ENCODE results near the gene PRPF6.

- TF ChIP-seq SMC3 (IDR thresholded peaks at IDR 0.05; ENCODE audit: low read length) (no peak), SMARCC2 (IDR thresholded peaks at IDR 0.05) (no peak), ZNF232 (CRISPR knock-in tag; IDR thresholded peaks at IDR 0.05; ENCODE audit: borderline replicate concordance) (no peak), KLF15 (CRISPR knock-in tag; IDR thresholded peaks at IDR 0.05; ENCODE audit: borderline replicate concordance) (no peak), EZH2 (conservative IDR thresholded peaks at IDR 0.05; ENCODE audit: low read depth, low read length) (no peak), BRCA1 (CRISPR knock-in tag; IDR thresholded peaks at IDR 0.05) (no peak), CTCF (CRISPR knock-in tag; IDR thresholded peaks at IDR 0.05) (no peak), HDAC6 (IDR thresholded peaks at IDR 0.05; ENCODE audit: low read depth, low read length) (no peak)
Observed at GRCh38 chr20:64005394-64005793, 24.5 kb downstream of the PRPF6 start.

Measured in HepG2 (cell line).